HepG2 (cell line): ENCODE measurements around the gene MTARC1. TPM values are rescaled to one million over a fixed set of nuclear protein-coding genes. Genes with fewer than 3 reads are reported as not detected.

Experiments used
- ATAC-seq: fragments of 200-7000 bp; cut with Tn5 transposase; 3 replicates; pipeline ENCODE4 v1.9.1; 2020; ENCODE audit warnings: mild to moderate bottlenecking, moderate library complexity
- BruUV-seq: library from RNA; stranded (reverse); fragments of 400-500 nt; replicated peaks from 2 replicates; lab custom pipeline; 2021; lab: Mats Ljungman, UMichigan
- CTCF ChIA-PET: fragments of 300-600 bp; formaldehyde crosslinking; extraction: SDS; loops from one replicate; lab custom pipeline; 2021; ENCODE audit warnings: low total read pairs, inconsistent platforms, low intra/inter-chr PET ratio; lab: Yijun Ruan, JAX
- POLR2A ChIA-PET: fragments of 350-600 bp; sonication (Branson Sonifier 250); formaldehyde crosslinking; loops from one replicate; lab custom pipeline; 2020; ENCODE audit warnings: antibody characterized with exemption, inconsistent platforms; lab: Yijun Ruan, JAX
- DNase-seq: peaks from one replicate; pipeline ENCODE4 v3.0.0-alpha.2; 2015; ENCODE audit warnings: low spot score
- FAIRE-seq: peaks from 3 replicates; lab custom pipeline; 2011; peaks lifted over from hg19 to GRCh38; lab: Jason Lieb, UNC
- H2AFZ ChIP-seq: one replicate; pipeline ENCODE4 v1.6.1; 2011; ENCODE audit warnings: low read length, inconsistent platforms
- H3K27ac ChIP-seq: fragments of 300-600 bp; 3 replicates; pipeline ENCODE4 v1.8.0; 2011; ENCODE audit warnings: mixed run types, mild to moderate bottlenecking, mixed read lengths, low read length, inconsistent platforms; ENCODE audit not compliant: insufficient read depth; ENCODE audit errors: extremely low read length
- H3K27me3 ChIP-seq, 2 experiments: fragments of 200-600 bp in 1 of 2; 2 replicates in 1 of 2; 3 replicates in 1 of 2; pipeline versions ENCODE4 v1.6.0 to v1.8.0; 2011; ENCODE audit warnings: low read length in 2 of 2, mild to moderate bottlenecking in 2 of 2, moderate library complexity in 2 of 2, inconsistent platforms in 1 of 2; ENCODE audit not compliant: insufficient read depth in 2 of 2, control insufficient read depth in 1 of 2
- H3K36me3 ChIP-seq, 2 experiments: fragments of 200-600 bp in 1 of 2; replicated peaks in 1 of 2; 2 replicates in 1 of 2; 3 replicates in 1 of 2; pipeline versions ENCODE4 v1.5.1 to v1.8.0; 2011; ENCODE audit warnings: low read length in 2 of 2, inconsistent platforms in 1 of 2; ENCODE audit not compliant: insufficient read depth in 2 of 2, control insufficient read depth in 1 of 2
- H3K4me1 ChIP-seq: 2 replicates; pipeline ENCODE4 v1.5.1; 2012; ENCODE audit warnings: low read length, inconsistent platforms; ENCODE audit not compliant: insufficient read depth
- H3K4me2 ChIP-seq: 2 replicates; pipeline ENCODE4 v1.6.0; 2011; ENCODE audit warnings: low read depth, low read length, inconsistent platforms
- H3K4me3 ChIP-seq, 3 experiments: fragments of 200-600 bp in 1 of 3; sonication (generic), shearing (Covaris generic) in 1 of 3; replicated peaks in 1 of 3; 2 replicates each; pipeline ENCODE4 v1.5.1; 2011 to 2016; ENCODE audit warnings: low read length in 3 of 3, inconsistent platforms in 2 of 3, low read depth in 2 of 3, mild to moderate bottlenecking in 2 of 3, control low read depth in 1 of 3, mixed read lengths in 1 of 3; ENCODE audit not compliant: insufficient read depth in 1 of 3
- H3K79me2 ChIP-seq: one replicate; pipeline ENCODE4 v1.6.1; 2011; ENCODE audit warnings: low read length, inconsistent platforms; ENCODE audit not compliant: insufficient read depth
- H3K9ac ChIP-seq: 2 replicates; pipeline ENCODE4 v1.6.0; 2011; ENCODE audit warnings: mild to moderate bottlenecking, low read depth, low read length, inconsistent platforms; ENCODE audit not compliant: insufficient read depth
- H3K9me3 ChIP-seq: 2 replicates; pipeline ENCODE4 v1.5.1; 2012; ENCODE audit warnings: mild to moderate bottlenecking, low read length
- H4K20me1 ChIP-seq: 2 replicates; pipeline ENCODE4 v1.6.0; 2011; ENCODE audit warnings: inconsistent platforms, mild to moderate bottlenecking, low read length, moderate library complexity; ENCODE audit not compliant: insufficient read depth
- BCL6 ChIP-seq: IDR thresholded peaks from 2 replicates; pipeline ENCODE4 v1.6.1; 2016; ENCODE audit warnings: missing genetic modification reagents, missing compliant biosample characterization
- HNF4A ChIP-seq: sonication (generic); formaldehyde crosslinking; IDR thresholded peaks from 2 replicates; pipeline ENCODE4 v1.4.0; 2020; ENCODE audit warnings: missing genetic modification reagents
- ISL2 ChIP-seq: sonication (generic); formaldehyde crosslinking; IDR thresholded peaks from 2 replicates; pipeline ENCODE4 v1.5.0; 2020; ENCODE audit warnings: missing genetic modification reagents
- MAFF ChIP-seq: IDR thresholded peaks from 2 replicates; pipeline ENCODE4 v1.6.1; 2011; ENCODE audit warnings: low read depth, low read length, improper control_type of control experiment
- MAFK ChIP-seq, 2 experiments: IDR thresholded peaks in 1 of 2; conservative IDR thresholded peaks in 1 of 2; 2 replicates each; pipeline ENCODE4 v1.6.1; 2011; ENCODE audit warnings: improper control_type of control experiment in 2 of 2, low read length in 2 of 2
- PTBP1 ChIP-seq: fragments of 200-400 bp; formaldehyde crosslinking; IDR thresholded peaks from 2 replicates; pipeline ENCODE4 v1.6.1; 2018; ENCODE audit warnings: low read length, low read depth; ENCODE audit not compliant: poor library complexity, severe bottlenecking
- RFX3 ChIP-seq: IDR thresholded peaks from 2 replicates; pipeline ENCODE4 v1.6.1; 2016; ENCODE audit warnings: missing biosample characterization, missing genetic modification reagents
- SIN3B ChIP-seq: fragments of 150-350 bp; IDR thresholded peaks from 2 replicates; pipeline ENCODE4 v1.6.1; 2014; ENCODE audit warnings: low read length
- TCF7L2 ChIP-seq: IDR thresholded peaks from 2 replicates; pipeline ENCODE4 v1.6.1; 2011; ENCODE audit warnings: mild to moderate bottlenecking, low read depth, low read length, moderate library complexity
- ZNF557 ChIP-seq: sonication (generic); formaldehyde crosslinking; IDR thresholded peaks from 2 replicates; pipeline ENCODE4 v1.4.0; 2020; ENCODE audit warnings: missing genetic modification reagents
- WGBS: methylation state at CpG from one replicate; pipeline ENCODE4 v1.1.6; 2017; ENCODE audit warnings: low lambda C conversion rate; 5-methylcytosine and 5-hydroxymethylcytosine counted together
- in situ Hi-C: cut with HindIII; loops from 2 replicates; pipeline ENCODE4 v1.10.0; 2017; ENCODE audit warnings: low pct_unique_long_range_greater_than_20kb; ENCODE audit not compliant: extremely low pct_ligation_motif_present
- intact Hi-C: fragments of 100-400 bp; cut with micrococcal nuclease; formaldehyde crosslinking; loops from one replicate; pipeline ENCODE4 v1.10.0; 2022; ENCODE audit not compliant: unreplicated experiment
- polyA plus RNA-seq, 8 experiments: library from polyadenylated mRNA; depleted of rRNA in 3 of 8; stranded (reverse) in 7 of 8; unstranded in 1 of 8; fragments of >200 nt; fragmentation: Illumina TruSeq in 4 of 8; extraction: Trizol in 4 of 8; gene quantifications; 2 replicates each; pipeline versions ENCODE4 v1.2.1 to v1.2.3, GENCODE V29; 2011 to 2016; ENCODE audit warnings: low read depth in 4 of 8, missing spikeins in 1 of 8, mixed read lengths in 1 of 8; ENCODE audit not compliant: insufficient read depth in 1 of 8
- total RNA-seq, 5 experiments: library from RNA; depleted of rRNA; stranded (reverse); fragments of >200 nt; fragmentation: Illumina TruSeq; extraction: Trizol; gene quantifications; 2 replicates each; pipeline ENCODE4 v1.2.3, GENCODE V29; 2016; ENCODE audit warnings: low read depth in 1 of 5
- TF ChIP-seq, protein P1 (sequence below): sonication (generic); formaldehyde crosslinking; IDR thresholded peaks from 2 replicates; pipeline ENCODE4 v1.5.0; 2020; ENCODE audit warnings: missing genetic modification reagents, mild to moderate bottlenecking, borderline replicate concordance
- TF ChIP-seq, protein P2 (sequence below): sonication (generic); formaldehyde crosslinking; IDR thresholded peaks from 2 replicates; pipeline ENCODE4 v1.4.0; 2020; ENCODE audit warnings: mild to moderate bottlenecking, missing genetic modification reagents

MTARC1 gene
- total and polyA plus RNA-seq, 2 of the 13 experiments (the other 11 are each of a cell fraction or from before 2014, with no cell fraction given), result 19.4 to 106 TPM

DNA sequence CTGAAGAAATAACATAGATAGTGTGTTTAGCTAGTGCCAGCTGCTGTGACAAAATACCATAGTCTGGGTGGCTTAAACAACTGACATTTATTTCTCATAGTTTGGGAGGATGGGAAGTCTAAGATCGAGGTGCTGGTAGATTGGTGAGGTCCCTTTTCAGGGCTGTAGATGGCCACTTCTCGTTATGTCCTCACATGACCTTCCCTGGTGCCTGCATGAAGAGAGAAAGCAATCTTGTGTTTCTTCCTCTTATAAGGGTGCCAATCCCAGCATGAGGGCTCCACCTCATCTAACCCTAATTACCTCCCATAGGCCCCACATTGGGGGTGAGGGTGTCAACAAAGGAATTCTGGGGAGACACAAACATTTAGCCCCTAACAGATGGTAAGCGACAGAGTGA lies 29.3 kb upstream of the MTARC1 start (continued):
- TF ChIP-seq ISL2 (CRISPR knock-in tag), result no peak
- TF ChIP-seq, all 625 proteins: peak for 0

DNA sequence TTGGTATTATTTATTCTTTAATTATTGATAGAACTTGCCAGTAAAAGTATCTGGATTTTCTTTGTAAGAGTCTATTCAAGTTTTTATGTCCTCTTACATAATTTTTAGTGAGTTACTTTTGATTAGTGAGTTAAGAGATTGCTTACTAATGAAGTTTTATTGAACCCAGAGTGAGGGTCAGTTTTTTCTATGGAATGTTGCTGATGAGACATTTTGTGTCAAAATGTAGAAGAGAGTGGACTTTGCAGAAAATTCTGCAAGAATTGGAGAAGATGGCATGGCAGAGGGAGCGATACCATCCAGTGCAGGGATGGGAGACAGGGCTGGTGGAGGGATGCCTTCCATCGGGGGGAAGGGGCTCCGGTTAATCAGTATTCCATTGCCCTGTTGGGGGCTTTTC lies 27.6 kb upstream of the MTARC1 start:
- DNase-seq, result no peak

DNA sequence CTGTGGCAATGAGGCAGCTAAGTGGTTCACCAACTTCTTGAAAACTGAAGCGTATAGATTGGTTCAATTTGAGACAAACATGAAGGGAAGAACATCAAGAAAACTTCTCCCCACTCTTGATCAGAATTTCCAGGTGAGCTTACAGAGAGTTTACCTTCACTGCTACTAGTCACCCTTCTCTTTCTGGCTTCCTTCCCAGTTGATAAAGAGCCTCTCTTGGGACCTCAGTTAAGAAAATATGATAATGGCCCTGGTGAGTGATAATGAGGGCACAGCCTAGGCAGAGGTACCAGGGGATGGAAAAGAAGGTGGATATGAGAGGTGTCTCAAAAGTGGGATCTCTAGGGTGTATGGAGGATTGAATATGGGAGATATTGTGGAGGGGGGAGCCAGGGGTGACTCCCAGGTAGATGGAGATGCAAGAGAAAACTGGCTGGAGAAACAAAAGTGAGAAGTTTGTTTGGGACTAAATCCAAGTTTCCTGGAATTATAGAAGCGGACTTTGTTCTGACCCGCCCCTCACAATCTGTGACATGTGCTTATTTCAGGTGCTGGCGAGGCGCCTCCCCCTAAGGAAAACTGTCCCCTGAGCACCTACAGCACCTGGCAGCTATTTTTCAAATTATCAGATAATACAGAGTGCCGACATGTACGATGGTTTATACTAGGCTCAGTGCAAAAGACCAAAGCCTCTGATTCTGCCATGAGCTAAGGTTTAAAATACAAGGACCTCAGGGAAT lies 24.9 kb upstream of the MTARC1 start:
- Histone ChIP-seq H3K27me3 (no peaks in the 10 kb centered on the region), H3K4me1 (peaks cover 38% of the 10 kb centered on the region), H3K36me3 (0 out of 5 replicates have a peak, but pooled peaks cover 0 to 2% of the 10 kb centered on the region in 2 experiments), H2AFZ (no peak overlapping the region), H3K79me2 (no peaks in the 10 kb centered on the region), H3K9ac (no peak overlapping the region), H3K4me3 (no peak overlapping the region), H4K20me1 (no peaks in the 10 kb centered on the region), H3K4me2 (no peak overlapping the region), H3K27ac (no peak overlapping the region), H3K9me3 (no peaks in the 10 kb centered on the region)
- ChIA-PET CTCF (no interaction called here), POLR2A (interaction anchor here (1.1 to 4.7 kb wide), 2 partner anchors 14 to 25 kb away, joined by 4 to 32 read pairs; partner anchors contain the start of genes MTARC1 and MTARC2)
- BruUV-seq, result no TSS peak
- in situ Hi-C loops (no loop called here), intact Hi-C loops (no loop called here)
- DNase-seq (peak; percentile 18), ATAC-seq (peak; percentile 35; the same call in 2 of the 3 replicates), FAIRE-seq (no peak)
- 89% methylated on average over 5 of the region's 7 CpGs for WGBS
- peak; percentile 25; the same call in 1 of the 2 replicates for TF ChIP-seq BCL6 (CRISPR knock-in tag)
- no peak for TF ChIP-seq RFX3 (CRISPR knock-in tag)
- TF ChIP-seq, protein P1, sequence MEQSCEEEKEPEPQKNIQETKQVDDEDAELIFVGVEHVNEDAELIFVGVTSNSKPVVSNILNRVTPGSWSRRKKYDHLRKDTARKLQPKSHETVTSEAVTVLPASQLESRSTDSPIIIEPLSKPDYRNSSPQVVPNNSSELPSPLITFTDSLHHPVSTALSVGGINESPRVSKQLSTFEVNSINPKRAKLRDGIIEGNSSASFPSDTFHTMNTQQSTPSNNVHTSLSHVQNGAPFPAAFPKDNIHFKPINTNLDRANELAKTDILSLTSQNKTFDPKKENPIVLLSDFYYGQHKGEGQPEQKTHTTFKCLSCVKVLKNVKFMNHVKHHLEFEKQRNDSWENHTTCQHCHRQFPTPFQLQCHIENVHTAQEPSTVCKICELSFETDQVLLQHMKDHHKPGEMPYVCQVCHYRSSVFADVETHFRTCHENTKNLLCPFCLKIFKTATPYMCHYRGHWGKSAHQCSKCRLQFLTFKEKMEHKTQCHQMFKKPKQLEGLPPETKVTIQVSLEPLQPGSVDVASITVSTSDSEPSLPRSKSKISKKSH, result no peak
- TF ChIP-seq ZNF557 (CRISPR knock-in tag), result no peak
- TF ChIP-seq PTBP1, result no peak
- no peak for TF ChIP-seq TCF7L2
- TF ChIP-seq HNF4A, result peak; percentile 55; the same call in 1 of the 2 replicates
- TF ChIP-seq, protein P2, sequence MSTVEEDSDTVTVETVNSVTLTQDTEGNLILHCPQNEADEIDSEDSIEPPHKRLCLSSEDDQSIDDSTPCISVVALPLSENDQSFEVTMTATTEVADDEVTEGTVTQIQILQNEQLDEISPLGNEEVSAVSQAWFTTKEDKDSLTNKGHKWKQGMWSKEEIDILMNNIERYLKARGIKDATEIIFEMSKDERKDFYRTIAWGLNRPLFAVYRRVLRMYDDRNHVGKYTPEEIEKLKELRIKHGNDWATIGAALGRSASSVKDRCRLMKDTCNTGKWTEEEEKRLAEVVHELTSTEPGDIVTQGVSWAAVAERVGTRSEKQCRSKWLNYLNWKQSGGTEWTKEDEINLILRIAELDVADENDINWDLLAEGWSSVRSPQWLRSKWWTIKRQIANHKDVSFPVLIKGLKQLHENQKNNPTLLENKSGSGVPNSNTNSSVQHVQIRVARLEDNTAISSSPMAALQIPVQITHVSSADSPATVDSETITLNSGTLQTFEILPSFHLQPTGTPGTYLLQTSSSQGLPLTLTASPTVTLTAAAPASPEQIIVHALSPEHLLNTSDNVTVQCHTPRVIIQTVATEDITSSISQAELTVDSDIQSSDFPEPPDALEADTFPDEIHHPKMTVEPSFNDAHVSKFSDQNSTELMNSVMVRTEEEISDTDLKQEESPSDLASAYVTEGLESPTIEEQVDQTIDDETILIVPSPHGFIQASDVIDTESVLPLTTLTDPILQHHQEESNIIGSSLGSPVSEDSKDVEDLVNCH, result no peak

More for the DNA sequence above, 27.6 kb upstream of the MTARC1 start:
- 89% methylated on average over 3 of the region's 3 CpGs for WGBS
- intact Hi-C loops, result no loop called here
- no TSS peak for BruUV-seq
- CTCF ChIA-PET, result no interaction called here
- Histone ChIP-seq H3K9ac (no peak overlapping the region), H3K9me3 (no peaks in the 10 kb centered on the region), H2AFZ (no peak overlapping the region), H3K79me2 (no peaks in the 10 kb centered on the region), H4K20me1 (no peaks in the 10 kb centered on the region), H3K27me3 (no peaks in the 10 kb centered on the region), H3K36me3 (peaks cover 11 to 20% of the 10 kb centered on the region in 2 experiments)
- no peak for ATAC-seq
- TF ChIP-seq MAFF (peak; percentile 51), SIN3B (no peak), MAFK (conservative IDR thresholded peaks at IDR 0.05 in 1 of 2, IDR thresholded peaks at IDR 0.05 in 1 of 2; ENCODE audit: low read length in 2 of 2) (peak; percentile 24 to 61; a peak in 3 of 4 replicates)
- TF ChIP-seq, all 625 proteins: peak for 2
- Histone ChIP-seq H3K4me3 (no peak overlapping the region), H3K4me2 (no peak overlapping the region), H3K27ac (no peak overlapping the region), H3K4me1 (peaks cover 16% of the 10 kb centered on the region)
- POLR2A ChIA-PET, result no interaction called here
- in situ Hi-C loops, result no loop called here
- FAIRE-seq, result no peak
